GM18511 (cell line): ENCODE results near the gene MARCO.
"Not testable (repeated sequence)": the region's sequence is repeated elsewhere in the genome, so short reads cannot be mapped to it uniquely, and the experiment has no call there.

Experiments used
- ATAC-seq: cut with Tn5 transposase; IDR thresholded peaks from one replicate; pipeline ENCODE4 v1.9.1; 2021; ENCODE audit warnings: mild to moderate bottlenecking, moderate library complexity; ENCODE audit not compliant: unreplicated experiment

Gene MARCO

GRCh38 chr2:119028327-119029174, 86.6 kb downstream of the MARCO start:
- no peak for ATAC-seq

DNA sequence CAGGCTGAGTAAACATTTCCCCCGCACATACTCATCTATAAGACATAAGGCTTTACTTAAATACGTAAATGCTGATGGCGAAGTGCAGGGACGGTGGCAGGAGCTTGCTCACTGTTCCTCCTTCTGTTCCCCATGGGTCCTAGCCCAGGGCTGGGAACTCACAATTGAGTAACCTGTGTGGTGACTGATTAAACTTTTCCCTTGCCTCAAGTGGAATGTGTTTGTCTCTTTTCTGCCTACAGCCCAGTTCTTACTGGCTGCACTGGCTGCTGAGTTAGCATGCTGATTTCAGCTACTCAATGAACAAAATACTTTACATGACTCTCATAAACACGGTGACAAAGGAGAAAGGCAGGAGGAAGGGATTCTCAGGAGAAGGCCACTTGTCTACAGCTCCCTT, 87.3 kb downstream of the MARCO start:
- no peak for ATAC-seq

- ATAC-seq = not testable (repeated sequence)
Observed at GRCh38 chr2:119037922-119038321, 95.9 kb downstream of the MARCO start.

DNA sequence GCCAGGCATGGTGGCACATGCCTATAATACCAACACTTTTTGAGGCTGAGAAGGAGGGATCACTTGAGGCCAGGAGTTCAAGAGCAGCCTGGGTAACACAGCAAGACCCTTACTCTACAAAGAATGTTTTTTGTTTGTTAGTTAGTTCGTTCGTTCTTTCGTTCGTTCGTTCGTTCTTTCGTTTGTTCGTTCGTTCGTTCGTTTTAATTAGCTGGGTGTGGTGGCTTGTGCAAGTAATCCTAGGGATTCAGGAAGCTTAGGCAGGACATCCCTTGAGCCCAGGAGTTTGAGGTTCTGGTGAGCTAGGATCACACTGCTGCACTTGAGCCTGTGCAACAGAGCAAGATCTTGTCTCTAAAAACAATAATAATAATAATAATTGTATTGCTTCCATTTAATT, 98.7 kb downstream of the MARCO start:
- ATAC-seq = no peak
